ENCODE data around the gene RHBDF1.

DNA sequence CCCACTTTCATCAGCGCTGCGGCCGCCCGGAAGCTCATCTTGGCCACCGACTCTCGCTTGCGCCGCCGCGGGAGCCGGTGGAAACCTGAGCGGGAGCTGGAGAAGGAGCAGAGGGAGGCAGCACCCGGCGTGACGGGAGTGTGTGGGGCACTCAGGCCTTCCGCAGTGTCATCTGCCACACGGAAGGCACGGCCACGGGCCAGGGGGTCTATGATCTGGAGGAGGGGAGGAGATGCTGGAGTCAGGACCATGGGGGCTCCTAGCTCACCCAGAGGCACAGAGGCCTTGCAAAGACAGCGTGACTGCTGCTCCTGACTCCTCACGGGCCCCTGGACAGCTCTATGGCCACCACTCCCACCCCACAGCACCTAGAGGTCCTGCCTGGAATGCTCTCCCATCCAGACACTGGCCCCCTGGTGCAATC lies 9.5 kb downstream of the RHBDF1 start:
- TF ChIP-seq, protein P1, sequence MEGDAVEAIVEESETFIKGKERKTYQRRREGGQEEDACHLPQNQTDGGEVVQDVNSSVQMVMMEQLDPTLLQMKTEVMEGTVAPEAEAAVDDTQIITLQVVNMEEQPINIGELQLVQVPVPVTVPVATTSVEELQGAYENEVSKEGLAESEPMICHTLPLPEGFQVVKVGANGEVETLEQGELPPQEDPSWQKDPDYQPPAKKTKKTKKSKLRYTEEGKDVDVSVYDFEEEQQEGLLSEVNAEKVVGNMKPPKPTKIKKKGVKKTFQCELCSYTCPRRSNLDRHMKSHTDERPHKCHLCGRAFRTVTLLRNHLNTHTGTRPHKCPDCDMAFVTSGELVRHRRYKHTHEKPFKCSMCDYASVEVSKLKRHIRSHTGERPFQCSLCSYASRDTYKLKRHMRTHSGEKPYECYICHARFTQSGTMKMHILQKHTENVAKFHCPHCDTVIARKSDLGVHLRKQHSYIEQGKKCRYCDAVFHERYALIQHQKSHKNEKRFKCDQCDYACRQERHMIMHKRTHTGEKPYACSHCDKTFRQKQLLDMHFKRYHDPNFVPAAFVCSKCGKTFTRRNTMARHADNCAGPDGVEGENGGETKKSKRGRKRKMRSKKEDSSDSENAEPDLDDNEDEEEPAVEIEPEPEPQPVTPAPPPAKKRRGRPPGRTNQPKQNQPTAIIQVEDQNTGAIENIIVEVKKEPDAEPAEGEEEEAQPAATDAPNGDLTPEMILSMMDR (IDR thresholded peaks at IDR 0.05; ENCODE audit: low read depth, low read length) = no peak
- no peak for TF ChIP-seq EZH2phosphoT487 (IDR thresholded peaks at IDR 0.05; ENCODE audit: low read depth)

Measured in OCI-LY3 (cell line).